Neutrophil (primary cell): ENCODE data around the gene NOP16.

Experiments
- H3K27ac ChIP-seq: fragments of 200-600 bp; sonication (generic); 2 replicates; pipeline ENCODE4 v1.5.1; 2016; ENCODE audit warnings: mild to moderate bottlenecking, moderate library complexity
- H3K27me3 ChIP-seq: fragments of 200-600 bp; sonication (generic); 2 replicates; pipeline ENCODE4 v1.6.0; 2016; ENCODE audit warnings: mild to moderate bottlenecking
- H3K36me3 ChIP-seq: fragments of 200-600 bp; sonication (generic); 2 replicates; pipeline ENCODE4 v1.5.1; 2017
- H3K4me1 ChIP-seq, 2 experiments: fragments of 200-600 bp in 1 of 2; sonication (generic) in 1 of 2; 1 replicate in 1 of 2; 2 replicates in 1 of 2; pipeline versions ENCODE4 v1.5.1 to v1.6.1; 2013 to 2016; ENCODE audit warnings: low read depth in 1 of 2, low read length in 1 of 2, mild to moderate bottlenecking in 1 of 2, moderate library complexity in 1 of 2; ENCODE audit not compliant: control insufficient read depth in 1 of 2, insufficient read depth in 1 of 2
- H3K4me3 ChIP-seq, 2 experiments: fragments of 200-600 bp in 1 of 2; sonication (generic) in 1 of 2; 1 replicate in 1 of 2; 2 replicates in 1 of 2; pipeline ENCODE4 v1.5.1; 2013 to 2016; ENCODE audit warnings: low read depth in 1 of 2, low read length in 1 of 2, mild to moderate bottlenecking in 1 of 2, moderate library complexity in 1 of 2
- H3K9me3 ChIP-seq: fragments of 200-600 bp; sonication (generic); 2 replicates; pipeline ENCODE4 v1.5.1; 2016
- TF ChIP-seq, protein P1 (sequence below): fragments of 200-600 bp; sonication (generic); IDR thresholded peaks from 2 replicates; pipeline ENCODE4 v1.5.1; 2016; ENCODE audit warnings: antibody characterized with exemption

Gene NOP16

DNA sequence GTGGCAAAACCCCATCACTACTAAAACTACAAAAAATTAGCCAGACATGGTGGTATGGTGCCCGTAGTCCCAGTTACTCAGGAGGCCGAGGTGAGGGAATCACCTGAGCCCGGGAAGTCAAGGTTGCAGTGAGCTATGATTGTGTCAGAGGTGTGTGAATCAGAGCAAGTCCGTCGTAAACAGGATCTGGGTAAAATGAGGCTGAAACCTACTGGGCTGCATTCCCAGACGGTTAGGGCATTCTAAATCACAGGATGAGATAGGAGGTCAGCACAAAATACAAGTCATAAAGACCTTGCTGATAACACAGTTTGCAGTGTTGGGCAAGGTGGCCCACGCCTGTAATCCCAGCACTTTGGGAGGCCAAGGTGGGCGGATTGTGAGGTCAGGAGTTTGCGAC lies 29.9 kb upstream of the NOP16 start:
- H3K9me3 ChIP-seq: no peaks in the 10 kb centered on the region
- no peak overlapping the region for H3K27ac ChIP-seq
- no peaks in the 10 kb centered on the region for H3K27me3 ChIP-seq
- no peak overlapping the region for H3K4me3 ChIP-seq
- TF ChIP-seq, protein P1, sequence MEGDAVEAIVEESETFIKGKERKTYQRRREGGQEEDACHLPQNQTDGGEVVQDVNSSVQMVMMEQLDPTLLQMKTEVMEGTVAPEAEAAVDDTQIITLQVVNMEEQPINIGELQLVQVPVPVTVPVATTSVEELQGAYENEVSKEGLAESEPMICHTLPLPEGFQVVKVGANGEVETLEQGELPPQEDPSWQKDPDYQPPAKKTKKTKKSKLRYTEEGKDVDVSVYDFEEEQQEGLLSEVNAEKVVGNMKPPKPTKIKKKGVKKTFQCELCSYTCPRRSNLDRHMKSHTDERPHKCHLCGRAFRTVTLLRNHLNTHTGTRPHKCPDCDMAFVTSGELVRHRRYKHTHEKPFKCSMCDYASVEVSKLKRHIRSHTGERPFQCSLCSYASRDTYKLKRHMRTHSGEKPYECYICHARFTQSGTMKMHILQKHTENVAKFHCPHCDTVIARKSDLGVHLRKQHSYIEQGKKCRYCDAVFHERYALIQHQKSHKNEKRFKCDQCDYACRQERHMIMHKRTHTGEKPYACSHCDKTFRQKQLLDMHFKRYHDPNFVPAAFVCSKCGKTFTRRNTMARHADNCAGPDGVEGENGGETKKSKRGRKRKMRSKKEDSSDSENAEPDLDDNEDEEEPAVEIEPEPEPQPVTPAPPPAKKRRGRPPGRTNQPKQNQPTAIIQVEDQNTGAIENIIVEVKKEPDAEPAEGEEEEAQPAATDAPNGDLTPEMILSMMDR: no peak
- H3K36me3 ChIP-seq: no peaks in the 10 kb centered on the region
- H3K4me1 ChIP-seq: peaks cover 12% of the 10 kb centered on the region in 2 experiments

DNA sequence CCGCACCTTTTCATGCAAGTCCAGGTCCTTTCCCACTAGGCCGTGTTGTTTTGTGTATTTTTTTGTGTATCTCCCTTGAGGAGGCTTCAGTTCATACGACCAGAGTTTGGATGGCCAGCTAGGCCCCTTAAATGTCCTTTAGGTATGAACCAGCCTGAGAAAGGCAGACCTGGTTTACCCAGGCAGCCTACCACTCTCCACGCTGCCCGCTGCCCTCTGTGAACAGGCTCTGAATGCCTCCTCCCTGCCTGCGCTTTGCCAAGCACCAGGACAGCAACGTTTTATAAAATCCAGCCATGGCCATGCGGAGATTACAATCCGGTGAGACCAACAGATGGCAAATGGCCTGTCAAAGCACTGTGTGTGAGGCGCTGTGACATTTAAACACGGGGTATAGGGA lies 28.6 kb upstream of the NOP16 start:
- Histone ChIP-seq H3K4me1 (peaks cover 12% of the 10 kb centered on the region in 2 experiments), H3K36me3 (no peaks in the 10 kb centered on the region), H3K9me3 (no peaks in the 10 kb centered on the region), H3K27me3 (no peaks in the 10 kb centered on the region), H3K27ac (peak overlapping the region; percentile 92), H3K4me3 (peak overlapping the region; percentile 50 to 84)
- TF ChIP-seq, protein P1: no peak

DNA sequence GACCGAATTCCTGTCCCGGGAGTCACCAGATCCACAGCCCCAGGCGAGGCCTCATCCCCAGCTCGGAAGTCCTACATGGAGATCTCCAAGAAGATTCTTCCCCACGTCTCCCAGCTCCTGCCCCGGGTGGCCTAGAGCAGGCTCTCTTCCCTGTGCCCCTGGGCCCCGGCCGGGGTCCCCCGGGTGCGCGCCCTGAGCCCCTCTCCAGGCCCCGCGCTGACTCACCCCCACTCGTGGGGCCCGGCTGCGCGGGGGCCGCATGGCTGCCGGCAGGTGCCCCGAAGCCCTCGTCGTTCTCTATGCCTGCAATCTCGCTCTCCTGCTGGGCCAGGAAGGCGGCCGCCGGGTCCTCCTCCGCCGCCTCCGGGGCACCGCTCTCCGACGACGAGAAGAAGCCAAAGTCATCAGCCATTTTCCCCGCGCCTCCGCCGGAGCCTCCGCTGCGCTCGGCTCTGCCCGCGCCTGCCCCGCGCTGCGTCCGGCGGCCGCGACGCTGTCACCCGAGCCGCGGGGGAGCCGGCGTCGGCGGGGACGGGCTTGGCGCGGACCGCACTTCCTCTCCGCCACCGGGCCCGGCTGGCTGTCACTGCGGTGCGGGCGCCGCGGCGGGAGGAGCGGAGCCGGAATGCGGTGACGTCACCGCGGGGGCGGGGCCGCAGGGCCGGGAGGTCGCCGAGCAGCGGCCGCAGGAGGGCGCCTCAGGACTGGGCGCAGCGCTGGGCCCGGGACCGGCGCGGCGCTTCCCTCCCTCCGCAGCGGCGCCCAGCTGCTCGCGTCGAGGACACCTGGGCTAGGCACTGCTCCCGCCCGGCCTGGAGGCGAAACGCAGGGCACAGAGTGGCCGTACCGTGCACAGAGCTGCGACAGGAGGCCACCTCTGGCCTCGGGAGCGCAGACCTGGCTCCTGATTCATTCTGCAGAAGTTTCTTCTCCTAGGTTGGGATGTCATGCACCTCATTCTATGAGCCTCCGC lies 27.8 kb upstream of the NOP16 start, which contains the start of gene CLTB:
Gene CLTB, minus strand, starts transcription at position 588 of the 973 bp plus-strand sequence. Its CDS starts 176 bp downstream, at position 412.
- H3K27me3 ChIP-seq: no peaks in the 10 kb centered on the region
- TF ChIP-seq, protein P1: peak; percentile 98
- no peaks in the 10 kb centered on the region for H3K36me3 ChIP-seq
- H3K27ac ChIP-seq: peak within 1 kb of the TSS; percentile 92
- no peaks in the 10 kb centered on the region for H3K9me3 ChIP-seq
- H3K4me3 ChIP-seq: peak within 1 kb of the TSS; percentile 71 to 84
- peaks cover 12% of the 10 kb centered on the region in 2 experiments for H3K4me1 ChIP-seq

DNA sequence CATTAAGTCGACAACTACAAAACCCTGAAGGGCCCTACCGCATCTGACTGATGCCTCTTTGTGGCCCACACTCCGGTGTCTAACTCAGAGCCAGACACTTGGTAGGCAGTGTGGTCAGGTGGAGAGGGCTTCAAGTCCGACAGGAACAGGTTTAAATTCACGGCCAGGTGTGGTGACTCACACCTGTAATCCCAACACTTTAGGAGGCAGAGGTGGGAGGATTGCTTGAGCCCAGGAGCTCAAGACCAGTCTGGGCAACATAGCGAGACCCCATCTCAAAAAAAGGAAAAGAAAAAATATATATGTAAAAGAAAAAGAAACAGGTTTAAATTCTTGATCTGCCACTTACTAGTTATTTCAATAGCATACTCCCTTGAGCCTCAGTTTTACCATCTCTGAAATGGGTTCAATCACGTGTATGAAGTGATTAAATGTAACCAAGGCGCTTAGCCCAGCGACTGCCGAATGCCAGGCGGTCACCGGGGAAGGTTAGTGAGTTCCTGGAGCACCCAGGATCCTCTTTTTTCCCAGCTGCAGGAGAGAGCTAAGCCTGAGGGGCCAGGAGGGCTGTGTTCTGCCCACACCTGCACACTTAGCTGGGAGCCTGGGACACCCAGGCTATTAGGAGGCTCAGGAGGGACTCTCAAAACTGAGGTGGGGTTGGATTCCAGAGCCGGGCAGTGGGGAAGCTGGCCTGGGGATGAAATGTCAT lies 27.0 kb upstream of the NOP16 start:
- no peaks in the 10 kb centered on the region for H3K27me3 ChIP-seq
- TF ChIP-seq, protein P1: no peak
- H3K4me3 ChIP-seq: peak overlapping the region; percentile 71 to 84
- peak overlapping the region; percentile 92 for H3K27ac ChIP-seq
- no peaks in the 10 kb centered on the region for H3K9me3 ChIP-seq
- peaks cover 12% of the 10 kb centered on the region in 2 experiments for H3K4me1 ChIP-seq
- H3K36me3 ChIP-seq: no peaks in the 10 kb centered on the region

DNA sequence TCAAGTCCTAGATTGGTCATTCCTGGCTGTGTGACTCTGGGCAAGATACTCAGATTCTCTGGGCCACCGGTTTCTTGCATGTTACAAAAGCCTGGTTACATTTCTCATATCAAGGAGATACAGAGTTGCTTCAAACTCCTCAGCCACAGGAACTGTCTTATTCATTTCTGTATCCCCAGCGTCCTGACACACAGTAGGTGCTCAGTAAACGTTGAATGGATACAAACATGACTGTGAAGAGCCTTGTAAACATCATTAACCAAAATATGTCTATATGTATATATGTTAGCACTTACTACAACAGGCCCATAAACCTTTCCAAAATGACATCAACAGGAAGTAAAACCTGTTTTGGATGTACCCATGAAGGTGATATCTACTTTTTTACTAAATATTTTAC lies 26.3 kb upstream of the NOP16 start:
- Histone ChIP-seq H3K27ac (peak overlapping the region; percentile 20), H3K9me3 (no peaks in the 10 kb centered on the region), H3K4me1 (peaks cover 12% of the 10 kb centered on the region in 2 experiments), H3K27me3 (no peaks in the 10 kb centered on the region), H3K4me3 (no peak overlapping the region), H3K36me3 (peaks cover 6% of the 10 kb centered on the region)
- TF ChIP-seq, protein P1: no peak
